Measurements from ENCODE around the gene DZIP3. TPM values are rescaled to one million over a fixed set of nuclear protein-coding genes. Genes with fewer than 3 reads are reported as not detected.

The DZIP3 gene
- total RNA-seq, result 11.9 and 14.5 TPM in 2 replicates

GRCh38 chr3:108589081-108589997, at the start of gene DZIP3, which contains the start of gene CIP2A:
Gene DZIP3, plus strand, starts transcription at chr3:108589722. Its CDS starts 15,685 bp downstream, at chr3:108605407.
Gene CIP2A, minus strand, starts transcription at chr3:108589438. Its CDS starts 63 bp downstream, at chr3:108589375.

Other genes with a start within 250 kb of the DZIP3 start
- 0.06 and 0.26 TPM in 2 replicates for gene MYH15, start 79.1 kb upstream of the DZIP3 start, total RNA-seq
- 13.7 and 23.9 TPM in 2 replicates for gene CIP2A, start 284 bp upstream of the DZIP3 start, total RNA-seq
- not detected in 2 replicates for gene RETNLB, start 167.7 kb downstream of the DZIP3 start, total RNA-seq
- not detected in 2 replicates for gene TRAT1, start 233.1 kb downstream of the DZIP3 start, total RNA-seq

All from aortic smooth muscle cell (primary cell).